WTC11 (cell line): ENCODE measurements around the gene SLC4A9.

Experiments used
- CBFB ChIP-seq: sonication (generic); formaldehyde crosslinking; IDR thresholded peaks from 2 replicates; pipeline ENCODE4 v1.8.1; 2022; ENCODE audit warnings: mild to moderate bottlenecking, low read depth, missing genetic modification reagents
- CREM ChIP-seq: sonication (generic); formaldehyde crosslinking; IDR thresholded peaks from 2 replicates; pipeline ENCODE4 v1.8.1; 2022; ENCODE audit warnings: mild to moderate bottlenecking, missing genetic modification reagents, moderate library complexity
- ESRRA ChIP-seq: sonication (generic); formaldehyde crosslinking; IDR thresholded peaks from 2 replicates; pipeline ENCODE4 v1.8.1; 2022; ENCODE audit warnings: mild to moderate bottlenecking, missing genetic modification reagents, borderline replicate concordance
- FOXJ3 ChIP-seq: sonication (generic); formaldehyde crosslinking; IDR thresholded peaks from 2 replicates; pipeline ENCODE4 v1.9.0; 2021; ENCODE audit warnings: missing genetic modification reagents, mild to moderate bottlenecking, borderline replicate concordance
- JUN ChIP-seq: sonication (generic); formaldehyde crosslinking; IDR thresholded peaks from 2 replicates; pipeline ENCODE4 v1.8.0; 2023; ENCODE audit warnings: mild to moderate bottlenecking, missing genetic modification reagents
- ZNF138 ChIP-seq: sonication (generic); formaldehyde crosslinking; conservative IDR thresholded peaks from 2 replicates; pipeline ENCODE4 v1.8.1; 2022; ENCODE audit warnings: mild to moderate bottlenecking, moderate library complexity, missing genetic modification reagents
- ZNF219 ChIP-seq: sonication (generic); formaldehyde crosslinking; IDR thresholded peaks from 2 replicates; pipeline ENCODE4 v1.8.0; 2023; ENCODE audit warnings: missing genetic modification reagents, mild to moderate bottlenecking, borderline replicate concordance
- ZNF671 ChIP-seq: fragments of 250-450 bp; sonication (Bioruptor Pico); IDR thresholded peaks from 2 replicates; pipeline ENCODE4 v1.8.0; 2021; ENCODE audit warnings: mild to moderate bottlenecking
- TF ChIP-seq, protein P1 (sequence below): fragments of 200-600 bp; IDR thresholded peaks from 2 replicates; pipeline ENCODE4 v1.8.0; 2022; ENCODE audit warnings: antibody characterized with exemption
- TF ChIP-seq, protein P2 (sequence below): sonication (generic); formaldehyde crosslinking; IDR thresholded peaks from 2 replicates; pipeline ENCODE4 v1.8.0; 2022; ENCODE audit warnings: mild to moderate bottlenecking, missing genetic modification reagents
- TF ChIP-seq, protein P3 (sequence below): sonication (generic); formaldehyde crosslinking; IDR thresholded peaks from 2 replicates; pipeline ENCODE4 v1.8.1; 2022; ENCODE audit warnings: low read depth, mild to moderate bottlenecking, moderate library complexity, missing genetic modification reagents, borderline replicate concordance
- TF ChIP-seq, protein P4 (sequence below): sonication (generic); formaldehyde crosslinking; IDR thresholded peaks from 2 replicates; pipeline ENCODE4 v1.8.1; 2023; ENCODE audit warnings: mild to moderate bottlenecking, missing genetic modification reagents, moderate library complexity

DNA sequence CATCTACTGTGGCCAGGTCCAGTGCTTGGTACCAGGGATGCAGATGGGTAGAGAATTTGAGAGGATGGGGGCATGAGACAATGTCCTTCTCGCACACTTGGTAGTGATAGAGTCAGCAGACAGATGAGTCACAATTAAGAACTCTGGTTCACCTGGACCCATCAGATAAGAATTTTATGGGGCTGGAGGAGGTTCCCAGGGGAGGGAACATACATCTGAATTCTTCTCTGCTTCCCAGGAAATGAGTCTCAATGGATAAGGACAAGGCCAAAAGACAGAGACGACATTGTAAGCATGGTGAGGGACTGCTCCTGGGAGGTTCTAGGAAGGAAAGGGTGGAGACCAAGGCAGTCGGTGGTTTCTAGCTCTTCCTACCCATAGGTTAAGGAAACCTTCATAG, 5.3 kb downstream of the SLC4A9 start:
- TF ChIP-seq, protein P1, sequence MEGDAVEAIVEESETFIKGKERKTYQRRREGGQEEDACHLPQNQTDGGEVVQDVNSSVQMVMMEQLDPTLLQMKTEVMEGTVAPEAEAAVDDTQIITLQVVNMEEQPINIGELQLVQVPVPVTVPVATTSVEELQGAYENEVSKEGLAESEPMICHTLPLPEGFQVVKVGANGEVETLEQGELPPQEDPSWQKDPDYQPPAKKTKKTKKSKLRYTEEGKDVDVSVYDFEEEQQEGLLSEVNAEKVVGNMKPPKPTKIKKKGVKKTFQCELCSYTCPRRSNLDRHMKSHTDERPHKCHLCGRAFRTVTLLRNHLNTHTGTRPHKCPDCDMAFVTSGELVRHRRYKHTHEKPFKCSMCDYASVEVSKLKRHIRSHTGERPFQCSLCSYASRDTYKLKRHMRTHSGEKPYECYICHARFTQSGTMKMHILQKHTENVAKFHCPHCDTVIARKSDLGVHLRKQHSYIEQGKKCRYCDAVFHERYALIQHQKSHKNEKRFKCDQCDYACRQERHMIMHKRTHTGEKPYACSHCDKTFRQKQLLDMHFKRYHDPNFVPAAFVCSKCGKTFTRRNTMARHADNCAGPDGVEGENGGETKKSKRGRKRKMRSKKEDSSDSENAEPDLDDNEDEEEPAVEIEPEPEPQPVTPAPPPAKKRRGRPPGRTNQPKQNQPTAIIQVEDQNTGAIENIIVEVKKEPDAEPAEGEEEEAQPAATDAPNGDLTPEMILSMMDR, result no peak
- TF ChIP-seq CREM, result no peak
- TF ChIP-seq, protein P2, sequence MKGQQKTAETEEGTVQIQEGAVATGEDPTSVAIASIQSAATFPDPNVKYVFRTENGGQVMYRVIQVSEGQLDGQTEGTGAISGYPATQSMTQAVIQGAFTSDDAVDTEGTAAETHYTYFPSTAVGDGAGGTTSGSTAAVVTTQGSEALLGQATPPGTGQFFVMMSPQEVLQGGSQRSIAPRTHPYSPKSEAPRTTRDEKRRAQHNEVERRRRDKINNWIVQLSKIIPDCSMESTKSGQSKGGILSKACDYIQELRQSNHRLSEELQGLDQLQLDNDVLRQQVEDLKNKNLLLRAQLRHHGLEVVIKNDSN (CRISPR knock-in tag), result no peak
- TF ChIP-seq CBFB (CRISPR knock-in tag), result no peak
- no peak for TF ChIP-seq ZNF671 (CRISPR knock-in tag)
- no peak for TF ChIP-seq ESRRA (CRISPR knock-in tag)
- TF ChIP-seq ZNF138 (CRISPR knock-in tag), result no peak
- TF ChIP-seq, protein P3, sequence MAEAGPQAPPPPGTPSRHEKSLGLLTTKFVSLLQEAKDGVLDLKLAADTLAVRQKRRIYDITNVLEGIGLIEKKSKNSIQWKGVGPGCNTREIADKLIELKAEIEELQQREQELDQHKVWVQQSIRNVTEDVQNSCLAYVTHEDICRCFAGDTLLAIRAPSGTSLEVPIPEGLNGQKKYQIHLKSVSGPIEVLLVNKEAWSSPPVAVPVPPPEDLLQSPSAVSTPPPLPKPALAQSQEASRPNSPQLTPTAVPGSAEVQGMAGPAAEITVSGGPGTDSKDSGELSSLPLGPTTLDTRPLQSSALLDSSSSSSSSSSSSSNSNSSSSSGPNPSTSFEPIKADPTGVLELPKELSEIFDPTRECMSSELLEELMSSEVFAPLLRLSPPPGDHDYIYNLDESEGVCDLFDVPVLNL (CRISPR knock-in tag), result no peak
- TF ChIP-seq FOXJ3 (CRISPR knock-in tag), result no peak
- no peak for TF ChIP-seq ZNF219
- TF ChIP-seq, protein P4, sequence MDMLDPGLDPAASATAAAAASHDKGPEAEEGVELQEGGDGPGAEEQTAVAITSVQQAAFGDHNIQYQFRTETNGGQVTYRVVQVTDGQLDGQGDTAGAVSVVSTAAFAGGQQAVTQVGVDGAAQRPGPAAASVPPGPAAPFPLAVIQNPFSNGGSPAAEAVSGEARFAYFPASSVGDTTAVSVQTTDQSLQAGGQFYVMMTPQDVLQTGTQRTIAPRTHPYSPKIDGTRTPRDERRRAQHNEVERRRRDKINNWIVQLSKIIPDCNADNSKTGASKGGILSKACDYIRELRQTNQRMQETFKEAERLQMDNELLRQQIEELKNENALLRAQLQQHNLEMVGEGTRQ (CRISPR knock-in tag), result no peak
- no peak for TF ChIP-seq JUN
